ENCODE data around the gene ARID3C.
A peak's percentile ranks its signal among the peaks of the same experiment; 100 is the strongest.

Gene ARID3C, protein sequence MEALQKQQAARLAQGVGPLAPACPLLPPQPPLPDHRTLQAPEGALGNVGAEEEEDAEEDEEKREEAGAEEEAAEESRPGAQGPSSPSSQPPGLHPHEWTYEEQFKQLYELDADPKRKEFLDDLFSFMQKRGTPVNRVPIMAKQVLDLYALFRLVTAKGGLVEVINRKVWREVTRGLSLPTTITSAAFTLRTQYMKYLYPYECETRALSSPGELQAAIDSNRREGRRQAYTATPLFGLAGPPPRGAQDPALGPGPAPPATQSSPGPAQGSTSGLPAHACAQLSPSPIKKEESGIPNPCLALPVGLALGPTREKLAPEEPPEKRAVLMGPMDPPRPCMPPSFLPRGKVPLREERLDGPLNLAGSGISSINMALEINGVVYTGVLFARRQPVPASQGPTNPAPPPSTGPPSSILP

DNA sequence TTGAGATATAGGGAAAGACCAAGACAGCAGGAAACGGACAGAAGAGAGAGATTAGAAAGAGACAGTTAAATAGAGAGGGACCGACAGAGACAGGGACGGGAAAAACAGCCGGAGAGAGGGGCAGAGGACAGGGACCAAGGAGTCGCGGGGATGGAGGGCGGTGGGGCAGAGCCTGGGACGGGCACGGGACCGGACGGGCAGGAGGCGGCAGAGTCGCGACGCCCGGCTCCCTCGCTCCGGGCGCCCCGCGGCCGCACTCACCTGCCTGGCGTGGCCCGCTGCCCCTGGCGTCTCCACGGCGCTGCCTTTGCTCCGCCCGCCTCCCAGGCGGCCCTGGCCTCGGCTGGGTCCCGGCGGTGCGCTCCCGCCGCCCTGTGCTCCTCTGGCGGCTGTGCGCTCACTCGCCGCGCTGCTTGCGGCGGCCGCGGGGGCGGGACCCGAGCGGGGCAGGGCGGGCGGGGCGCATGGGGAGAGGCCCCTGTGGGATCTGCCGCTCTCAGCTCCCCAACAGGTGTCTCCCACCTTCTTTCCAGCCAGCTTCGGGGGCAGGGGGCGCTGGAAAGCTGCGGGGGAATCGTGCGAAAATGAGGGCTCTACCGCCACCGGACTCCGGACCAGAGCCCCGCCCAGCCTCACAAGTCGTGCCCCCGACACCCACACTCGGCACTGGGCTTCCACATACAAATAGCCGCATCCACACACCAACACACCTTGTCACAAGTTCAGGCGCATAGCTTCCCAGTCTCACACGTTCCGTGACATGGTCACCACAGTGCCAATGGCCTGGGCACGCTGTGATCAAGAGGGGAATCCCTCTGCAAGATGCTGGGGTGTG, at the start of gene ARID3C:
ARID3C (minus strand) TSS at position 411 of the 835 bp plus-strand sequence. CDS start 1,052 bp downstream, outside the sequence.
- no peaks in the 10 kb centered on the region for H3K36me3 ChIP-seq (ENCODE audit: insufficient read depth)
- H3K27ac ChIP-seq = no peak within 1 kb of the TSS
- H3K4me2 ChIP-seq = no peak within 1 kb of the TSS
- TF ChIP-seq, protein P1, sequence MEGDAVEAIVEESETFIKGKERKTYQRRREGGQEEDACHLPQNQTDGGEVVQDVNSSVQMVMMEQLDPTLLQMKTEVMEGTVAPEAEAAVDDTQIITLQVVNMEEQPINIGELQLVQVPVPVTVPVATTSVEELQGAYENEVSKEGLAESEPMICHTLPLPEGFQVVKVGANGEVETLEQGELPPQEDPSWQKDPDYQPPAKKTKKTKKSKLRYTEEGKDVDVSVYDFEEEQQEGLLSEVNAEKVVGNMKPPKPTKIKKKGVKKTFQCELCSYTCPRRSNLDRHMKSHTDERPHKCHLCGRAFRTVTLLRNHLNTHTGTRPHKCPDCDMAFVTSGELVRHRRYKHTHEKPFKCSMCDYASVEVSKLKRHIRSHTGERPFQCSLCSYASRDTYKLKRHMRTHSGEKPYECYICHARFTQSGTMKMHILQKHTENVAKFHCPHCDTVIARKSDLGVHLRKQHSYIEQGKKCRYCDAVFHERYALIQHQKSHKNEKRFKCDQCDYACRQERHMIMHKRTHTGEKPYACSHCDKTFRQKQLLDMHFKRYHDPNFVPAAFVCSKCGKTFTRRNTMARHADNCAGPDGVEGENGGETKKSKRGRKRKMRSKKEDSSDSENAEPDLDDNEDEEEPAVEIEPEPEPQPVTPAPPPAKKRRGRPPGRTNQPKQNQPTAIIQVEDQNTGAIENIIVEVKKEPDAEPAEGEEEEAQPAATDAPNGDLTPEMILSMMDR (conservative IDR thresholded peaks at IDR 0.05; ENCODE audit: low read depth, low read length) = no peak
- H3K27me3 ChIP-seq (ENCODE audit: insufficient read depth, low read depth) = peaks cover 54% of the 10 kb centered on the region
- no peak within 1 kb of the TSS for H2AFZ ChIP-seq (ENCODE audit: low read depth)
- no peak within 1 kb of the TSS for H3K9ac ChIP-seq
- H3K79me2 ChIP-seq (ENCODE audit: insufficient read depth, low read depth) = no peaks in the 10 kb centered on the region
- H3K4me3 ChIP-seq (IDR thresholded peaks at IDR 0.05; ENCODE audit: insufficient read depth, low read depth, low read length) = no peak within 1 kb of the TSS
- peaks cover 6% of the 10 kb centered on the region for H3K4me1 ChIP-seq (ENCODE audit: low read depth, poor library complexity, severe bottlenecking)
- H4K20me1 ChIP-seq (ENCODE audit: insufficient read depth) = no peaks in the 10 kb centered on the region

DNA sequence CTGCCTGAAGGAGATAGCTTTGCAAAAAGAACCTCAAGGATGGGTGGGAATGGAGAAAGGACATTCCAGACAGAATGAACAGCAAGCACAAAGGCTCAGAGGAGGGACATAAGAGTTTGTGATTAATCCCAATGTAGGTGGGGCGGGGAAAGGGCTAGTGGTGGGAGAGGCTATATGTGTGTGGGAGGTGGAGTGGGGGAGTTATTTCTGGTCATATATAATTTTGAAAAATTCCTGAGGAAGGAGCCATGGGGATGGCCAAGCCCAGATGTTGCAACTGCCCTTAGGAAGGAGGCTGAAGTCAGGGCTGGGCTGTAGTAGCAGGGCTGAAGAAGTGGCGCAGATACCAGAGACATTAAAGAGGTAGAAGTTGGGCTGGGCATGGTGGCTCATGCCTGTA, 47.0 kb upstream of the ARID3C start:
- H2AFZ ChIP-seq (ENCODE audit: low read depth) = no peak overlapping the region

DNA sequence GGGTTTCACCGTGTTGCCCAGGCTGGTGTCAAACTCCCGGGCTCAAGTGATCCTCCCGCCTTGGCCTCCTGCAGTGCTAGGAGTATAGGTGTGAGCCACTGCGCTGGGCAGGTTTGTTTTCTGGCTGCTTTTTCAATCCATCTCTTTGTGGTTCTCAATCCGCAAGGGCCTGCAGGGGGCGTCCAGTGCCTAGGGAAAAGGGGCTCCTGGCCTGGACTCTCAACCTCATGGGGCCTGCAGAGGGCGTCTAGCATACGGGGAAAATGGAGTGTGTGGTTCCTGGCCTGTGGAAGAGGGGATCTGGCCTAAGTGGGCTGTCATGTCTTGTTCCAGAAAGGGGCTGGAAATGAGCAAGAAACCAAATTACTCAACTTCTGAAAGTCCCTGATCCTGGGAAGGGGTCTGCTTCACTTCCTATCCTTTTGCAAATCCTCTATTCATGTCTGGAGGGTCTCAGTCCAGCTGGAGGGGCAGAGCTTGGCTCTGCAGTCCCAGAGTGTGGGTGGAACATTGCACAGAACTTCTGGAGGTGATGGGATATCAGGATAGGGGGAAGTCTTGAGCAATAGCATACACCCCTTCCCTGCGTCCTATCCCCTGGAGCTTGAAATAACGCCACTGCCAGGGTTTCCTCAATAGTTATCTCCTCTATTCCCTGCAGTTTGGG, 46.3 kb upstream of the ARID3C start:
- H3K4me1 ChIP-seq (ENCODE audit: low read depth, poor library complexity, severe bottlenecking) = no peaks in the 10 kb centered on the region
- H3K9ac ChIP-seq = no peak overlapping the region
- no peaks in the 10 kb centered on the region for H3K27me3 ChIP-seq (ENCODE audit: insufficient read depth, low read depth)
- no peak overlapping the region for H3K27ac ChIP-seq
- H3K36me3 ChIP-seq (ENCODE audit: insufficient read depth) = no peaks in the 10 kb centered on the region
- no peak overlapping the region for H3K4me3 ChIP-seq (IDR thresholded peaks at IDR 0.05; ENCODE audit: insufficient read depth, low read depth, low read length)
- no peaks in the 10 kb centered on the region for H4K20me1 ChIP-seq (ENCODE audit: insufficient read depth)
- no peak overlapping the region for H3K4me2 ChIP-seq
- no peak overlapping the region for H2AFZ ChIP-seq (ENCODE audit: low read depth)
- no peaks in the 10 kb centered on the region for H3K79me2 ChIP-seq (ENCODE audit: insufficient read depth, low read depth)
- TF ChIP-seq, protein P1 (conservative IDR thresholded peaks at IDR 0.05; ENCODE audit: low read depth, low read length) = peak; percentile 43

More for the DNA sequence above, 47.0 kb upstream of the ARID3C start:
- H3K4me2 ChIP-seq = no peak overlapping the region
- no peaks in the 10 kb centered on the region for H4K20me1 ChIP-seq (ENCODE audit: insufficient read depth)
- no peaks in the 10 kb centered on the region for H3K79me2 ChIP-seq (ENCODE audit: insufficient read depth, low read depth)
- H3K27me3 ChIP-seq (ENCODE audit: insufficient read depth, low read depth) = no peaks in the 10 kb centered on the region
- no peak overlapping the region for H3K4me3 ChIP-seq (IDR thresholded peaks at IDR 0.05; ENCODE audit: insufficient read depth, low read depth, low read length)
- H3K27ac ChIP-seq = no peak overlapping the region
- H3K4me1 ChIP-seq (ENCODE audit: low read depth, poor library complexity, severe bottlenecking) = no peaks in the 10 kb centered on the region
- H3K9ac ChIP-seq = no peak overlapping the region
- TF ChIP-seq, protein P1 (conservative IDR thresholded peaks at IDR 0.05; ENCODE audit: low read depth, low read length) = no peak
- no peaks in the 10 kb centered on the region for H3K36me3 ChIP-seq (ENCODE audit: insufficient read depth)

DNA sequence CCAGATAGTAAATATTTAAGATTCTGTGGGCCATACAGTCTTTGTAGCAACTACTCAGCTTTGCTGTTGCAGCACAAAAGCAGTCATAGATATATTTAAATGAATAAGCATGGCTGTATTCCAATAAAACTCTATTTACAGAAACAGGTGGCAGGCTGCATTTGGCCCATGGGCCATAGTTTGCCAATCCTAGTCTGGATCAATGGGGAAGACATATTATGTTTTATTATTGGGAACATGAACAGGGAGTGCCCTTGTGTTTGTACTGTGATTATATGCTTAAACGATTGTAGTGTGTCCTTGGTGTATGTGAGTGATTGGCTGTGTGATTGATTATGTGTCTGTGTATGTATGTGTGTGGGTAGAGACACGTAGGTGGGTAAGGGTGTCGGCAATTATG, 45.6 kb upstream of the ARID3C start:
- Histone ChIP-seq H3K27me3 (ENCODE audit: insufficient read depth, low read depth) (no peaks in the 10 kb centered on the region), H3K27ac (no peak overlapping the region)
- TF ChIP-seq, protein P1 (conservative IDR thresholded peaks at IDR 0.05; ENCODE audit: low read depth, low read length) = no peak

More for the DNA sequence above, 45.6 kb upstream of the ARID3C start:
- Histone ChIP-seq H3K36me3 (ENCODE audit: insufficient read depth) (no peaks in the 10 kb centered on the region), H4K20me1 (ENCODE audit: insufficient read depth) (no peaks in the 10 kb centered on the region), H3K79me2 (ENCODE audit: insufficient read depth, low read depth) (no peaks in the 10 kb centered on the region), H3K4me1 (ENCODE audit: low read depth, poor library complexity, severe bottlenecking) (no peaks in the 10 kb centered on the region), H3K4me3 (IDR thresholded peaks at IDR 0.05; ENCODE audit: insufficient read depth, low read depth, low read length) (no peak overlapping the region), H3K4me2 (no peak overlapping the region), H2AFZ (ENCODE audit: low read depth) (no peak overlapping the region), H3K9ac (no peak overlapping the region)
